ENCODE results near the gene LHFPL6. TPM values are rescaled to one million over a fixed set of nuclear protein-coding genes. Genes with fewer than 3 reads are reported as not detected.
A peak's percentile ranks its signal among the peaks of the same experiment; 100 is the strongest.

The LHFPL6 gene
- total RNA-seq, 1 donor from 2014 or later = 5.3 TPM

DNA sequence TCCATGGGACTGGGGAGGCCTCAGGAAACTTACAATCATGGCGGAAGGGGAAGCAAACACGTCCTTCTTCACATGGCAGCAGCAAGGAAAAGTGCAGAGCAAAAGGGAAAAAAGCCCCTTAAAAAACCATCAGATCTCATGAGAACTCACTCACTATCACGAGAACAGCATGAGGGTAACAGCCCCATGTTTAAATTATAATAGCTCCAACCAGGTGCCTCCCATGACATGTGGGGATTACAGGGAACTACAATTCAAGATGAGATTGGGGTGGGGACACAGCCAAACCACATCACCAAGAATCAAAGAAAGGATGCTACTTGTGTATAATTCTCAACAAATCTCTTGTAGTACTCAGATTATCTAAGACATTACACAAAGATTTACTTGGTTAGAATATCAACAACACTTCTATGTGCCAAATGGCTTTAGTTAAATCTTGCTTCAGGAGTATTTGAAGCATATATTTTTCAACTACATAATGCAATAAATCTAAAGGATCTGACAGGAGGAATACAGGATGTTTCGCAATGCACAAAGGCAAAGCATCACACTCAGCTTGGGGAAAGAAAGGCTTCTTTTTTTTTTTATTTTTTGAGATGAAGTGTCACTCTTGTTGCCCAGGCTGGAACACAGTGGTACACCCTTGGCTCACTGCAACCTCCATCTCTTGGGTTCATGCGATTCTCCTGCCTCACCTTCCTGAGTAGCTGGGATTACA lies 180.0 kb downstream of the LHFPL6 start:
- DNase-seq (ENCODE audit: low read depth) (peak; percentile 4), FAIRE-seq (no peak)
- Histone ChIP-seq H3K27me3 (ENCODE audit: control insufficient read depth, insufficient read depth, low read length) (no peaks in the 10 kb centered on the region), H3K4me3 (ENCODE audit: low read depth, low read length) (no peak overlapping the region), H3K36me3 (ENCODE audit: control insufficient read depth, insufficient read depth, low read length) (no peaks in the 10 kb centered on the region)
- TF ChIP-seq, protein P1, sequence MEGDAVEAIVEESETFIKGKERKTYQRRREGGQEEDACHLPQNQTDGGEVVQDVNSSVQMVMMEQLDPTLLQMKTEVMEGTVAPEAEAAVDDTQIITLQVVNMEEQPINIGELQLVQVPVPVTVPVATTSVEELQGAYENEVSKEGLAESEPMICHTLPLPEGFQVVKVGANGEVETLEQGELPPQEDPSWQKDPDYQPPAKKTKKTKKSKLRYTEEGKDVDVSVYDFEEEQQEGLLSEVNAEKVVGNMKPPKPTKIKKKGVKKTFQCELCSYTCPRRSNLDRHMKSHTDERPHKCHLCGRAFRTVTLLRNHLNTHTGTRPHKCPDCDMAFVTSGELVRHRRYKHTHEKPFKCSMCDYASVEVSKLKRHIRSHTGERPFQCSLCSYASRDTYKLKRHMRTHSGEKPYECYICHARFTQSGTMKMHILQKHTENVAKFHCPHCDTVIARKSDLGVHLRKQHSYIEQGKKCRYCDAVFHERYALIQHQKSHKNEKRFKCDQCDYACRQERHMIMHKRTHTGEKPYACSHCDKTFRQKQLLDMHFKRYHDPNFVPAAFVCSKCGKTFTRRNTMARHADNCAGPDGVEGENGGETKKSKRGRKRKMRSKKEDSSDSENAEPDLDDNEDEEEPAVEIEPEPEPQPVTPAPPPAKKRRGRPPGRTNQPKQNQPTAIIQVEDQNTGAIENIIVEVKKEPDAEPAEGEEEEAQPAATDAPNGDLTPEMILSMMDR (IDR thresholded peaks at IDR 0.05; ENCODE audit: insufficient read depth, low read length, severe bottlenecking) = no peak

DNA sequence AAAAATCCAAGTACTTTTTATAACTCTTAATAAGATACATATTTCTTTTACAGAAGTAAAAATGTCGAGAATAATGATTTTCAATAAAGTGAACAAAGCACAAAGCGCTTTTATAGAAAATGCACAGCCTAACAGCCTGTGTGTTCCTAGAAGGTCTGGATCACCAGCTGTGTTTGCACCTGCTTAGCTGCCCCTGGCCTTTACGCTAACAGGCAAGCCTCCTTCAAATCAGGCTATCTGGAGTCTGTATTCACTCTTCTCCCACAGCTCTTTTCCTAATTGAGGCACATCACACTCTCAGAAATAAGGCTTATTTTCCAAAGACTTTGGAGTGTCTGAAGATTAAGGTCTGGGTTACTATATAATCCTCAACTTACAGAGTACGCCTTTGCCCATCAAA lies 183.1 kb downstream of the LHFPL6 start:
- TF ChIP-seq, protein P1 (IDR thresholded peaks at IDR 0.05; ENCODE audit: insufficient read depth, low read length, severe bottlenecking) = no peak
- no peaks in the 10 kb centered on the region for H3K36me3 ChIP-seq (ENCODE audit: control insufficient read depth, insufficient read depth, low read length)
- DNase-seq (ENCODE audit: low read depth) = no peak
- no peak for FAIRE-seq
- no peak overlapping the region for H3K4me3 ChIP-seq (ENCODE audit: low read depth, low read length)
- H3K27me3 ChIP-seq (ENCODE audit: control insufficient read depth, insufficient read depth, low read length) = no peaks in the 10 kb centered on the region

DNA sequence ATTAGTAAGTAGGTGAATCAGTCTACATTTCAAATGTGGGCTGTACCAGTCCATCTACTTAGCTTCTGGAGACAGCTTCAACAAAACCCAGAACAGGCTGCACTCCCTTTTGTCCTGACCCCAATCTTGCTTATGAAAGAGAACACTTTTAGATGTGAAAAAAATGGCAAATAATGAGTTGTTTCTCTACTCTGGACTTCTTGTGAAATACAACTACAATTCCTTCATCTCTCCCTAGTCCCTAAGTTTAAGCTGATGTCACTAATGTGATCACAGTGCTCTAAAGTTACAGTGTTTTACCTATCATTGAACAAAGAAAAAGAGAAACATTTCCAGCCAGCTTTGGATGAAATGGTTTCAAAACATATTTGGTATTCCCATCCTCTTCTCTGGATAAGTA lies 183.9 kb downstream of the LHFPL6 start:
- H3K4me3 ChIP-seq (ENCODE audit: low read depth, low read length) = no peak overlapping the region
- FAIRE-seq = no peak
- no peaks in the 10 kb centered on the region for H3K36me3 ChIP-seq (ENCODE audit: control insufficient read depth, insufficient read depth, low read length)
- TF ChIP-seq, protein P1 (IDR thresholded peaks at IDR 0.05; ENCODE audit: insufficient read depth, low read length, severe bottlenecking) = no peak
- DNase-seq (ENCODE audit: low read depth) = no peak
- no peaks in the 10 kb centered on the region for H3K27me3 ChIP-seq (ENCODE audit: control insufficient read depth, insufficient read depth, low read length)

DNA sequence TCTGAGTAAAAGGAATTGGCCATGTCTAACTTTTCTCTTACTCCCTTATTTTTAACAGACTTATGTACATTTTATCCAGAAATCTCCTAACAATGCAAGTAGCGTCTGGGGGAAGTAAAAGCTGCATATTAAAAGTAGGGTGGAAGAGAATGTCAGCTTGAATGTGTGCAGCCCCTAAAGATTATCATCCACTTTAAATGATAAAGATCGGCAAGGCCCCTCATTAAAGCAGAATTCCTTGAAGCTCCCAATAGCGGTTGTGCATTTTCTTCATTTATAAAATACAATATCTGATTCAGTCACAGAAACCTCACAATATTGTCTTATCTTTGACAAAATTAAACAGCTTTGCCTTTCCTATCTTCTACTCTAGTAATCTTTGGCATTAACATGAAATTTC lies 184.6 kb downstream of the LHFPL6 start:
- TF ChIP-seq, protein P1 (IDR thresholded peaks at IDR 0.05; ENCODE audit: insufficient read depth, low read length, severe bottlenecking) = no peak
- no peak overlapping the region for H3K4me3 ChIP-seq (ENCODE audit: low read depth, low read length)
- FAIRE-seq = no peak
- H3K36me3 ChIP-seq (ENCODE audit: control insufficient read depth, insufficient read depth, low read length) = no peaks in the 10 kb centered on the region
- no peak for DNase-seq (ENCODE audit: low read depth)
- H3K27me3 ChIP-seq (ENCODE audit: control insufficient read depth, insufficient read depth, low read length) = no peaks in the 10 kb centered on the region

DNA sequence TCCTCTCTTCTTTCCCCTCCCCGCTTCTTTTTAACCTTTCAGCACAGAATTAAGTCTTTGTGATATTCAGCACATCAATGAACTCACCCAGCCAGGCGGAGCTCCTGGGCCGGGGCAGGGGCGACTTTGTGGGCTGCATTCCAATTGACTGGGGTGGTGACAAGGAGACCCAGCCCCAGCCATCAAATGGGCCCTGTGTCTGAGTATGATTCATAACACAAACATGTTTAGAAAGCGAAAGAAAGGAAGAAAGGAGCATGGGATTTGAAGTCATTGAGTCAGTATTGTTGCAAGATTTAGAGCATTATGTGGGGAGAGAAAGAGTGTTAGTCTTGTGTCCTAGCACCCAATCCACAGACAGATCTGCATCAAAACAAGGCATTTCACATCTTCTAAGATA lies 185.3 kb downstream of the LHFPL6 start:
- no peaks in the 10 kb centered on the region for H3K36me3 ChIP-seq (ENCODE audit: control insufficient read depth, insufficient read depth, low read length)
- H3K4me3 ChIP-seq (ENCODE audit: low read depth, low read length) = no peak overlapping the region
- FAIRE-seq (no peak), DNase-seq (ENCODE audit: low read depth) (peak; percentile 25)
- TF ChIP-seq, protein P1 (IDR thresholded peaks at IDR 0.05; ENCODE audit: insufficient read depth, low read length, severe bottlenecking) = no peak
- H3K27me3 ChIP-seq (ENCODE audit: control insufficient read depth, insufficient read depth, low read length) = no peaks in the 10 kb centered on the region

DNA sequence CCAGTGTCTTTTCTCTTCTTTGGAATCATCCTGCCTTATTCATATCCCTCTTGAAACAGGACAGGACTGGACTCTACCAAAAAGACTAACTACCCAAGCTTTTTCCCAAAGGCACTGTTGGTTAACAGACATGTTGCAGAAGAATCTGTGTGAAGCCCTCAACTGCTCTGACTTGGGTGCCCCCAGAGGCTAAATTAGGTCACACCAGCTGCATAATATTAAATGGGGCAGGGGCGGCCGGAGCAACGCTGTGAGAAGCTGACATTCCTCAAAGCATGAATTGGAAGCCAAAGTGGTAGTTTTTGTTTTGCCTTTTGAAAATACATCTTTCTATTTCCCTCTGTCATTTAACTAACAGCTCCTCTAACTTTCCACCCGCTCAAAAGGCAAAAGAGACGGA lies 185.9 kb downstream of the LHFPL6 start:
- FAIRE-seq (no peak), DNase-seq (ENCODE audit: low read depth) (no peak)
- TF ChIP-seq, protein P1 (IDR thresholded peaks at IDR 0.05; ENCODE audit: insufficient read depth, low read length, severe bottlenecking) = no peak
- Histone ChIP-seq H3K4me3 (ENCODE audit: low read depth, low read length) (no peak overlapping the region), H3K36me3 (ENCODE audit: control insufficient read depth, insufficient read depth, low read length) (no peaks in the 10 kb centered on the region), H3K27me3 (ENCODE audit: control insufficient read depth, insufficient read depth, low read length) (no peaks in the 10 kb centered on the region)
